NK-92 (cell line): ENCODE results near the gene OGFRL1.

Source experiments
- DNase-seq: peaks from one replicate; lab custom pipeline; 2025; ENCODE audit not compliant: unreplicated experiment; lab: John Stamatoyannopoulos, UW

The OGFRL1 gene

DNA sequence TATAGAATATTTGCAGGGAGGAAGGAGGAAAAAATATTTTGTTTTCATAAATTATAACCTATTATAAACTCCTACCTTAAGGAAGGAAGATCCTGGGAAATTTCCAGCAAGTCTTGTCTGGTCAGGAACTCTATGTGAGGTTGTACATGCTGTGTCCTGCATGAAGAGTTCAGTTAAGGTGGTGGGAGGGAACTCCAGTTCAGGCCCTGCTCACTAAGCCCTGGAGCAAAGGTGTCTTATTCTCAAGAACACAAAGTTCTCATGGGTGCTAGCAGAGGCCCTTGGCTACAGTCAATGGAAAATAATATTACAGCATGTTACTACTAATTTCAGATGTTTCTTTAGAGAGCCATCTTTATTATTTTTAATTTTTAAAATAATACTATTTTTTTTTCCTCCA is 3.8 kb upstream of the OGFRL1 start:
- DNase-seq, result no peak

GRCh38 chr6:71287038-71287437 is 1.6 kb upstream of the OGFRL1 start:
- no peak for DNase-seq

GRCh38 chr6:71287926-71288227 is 734 bp upstream of the OGFRL1 start:
- DNase-seq, result no peak

DNA sequence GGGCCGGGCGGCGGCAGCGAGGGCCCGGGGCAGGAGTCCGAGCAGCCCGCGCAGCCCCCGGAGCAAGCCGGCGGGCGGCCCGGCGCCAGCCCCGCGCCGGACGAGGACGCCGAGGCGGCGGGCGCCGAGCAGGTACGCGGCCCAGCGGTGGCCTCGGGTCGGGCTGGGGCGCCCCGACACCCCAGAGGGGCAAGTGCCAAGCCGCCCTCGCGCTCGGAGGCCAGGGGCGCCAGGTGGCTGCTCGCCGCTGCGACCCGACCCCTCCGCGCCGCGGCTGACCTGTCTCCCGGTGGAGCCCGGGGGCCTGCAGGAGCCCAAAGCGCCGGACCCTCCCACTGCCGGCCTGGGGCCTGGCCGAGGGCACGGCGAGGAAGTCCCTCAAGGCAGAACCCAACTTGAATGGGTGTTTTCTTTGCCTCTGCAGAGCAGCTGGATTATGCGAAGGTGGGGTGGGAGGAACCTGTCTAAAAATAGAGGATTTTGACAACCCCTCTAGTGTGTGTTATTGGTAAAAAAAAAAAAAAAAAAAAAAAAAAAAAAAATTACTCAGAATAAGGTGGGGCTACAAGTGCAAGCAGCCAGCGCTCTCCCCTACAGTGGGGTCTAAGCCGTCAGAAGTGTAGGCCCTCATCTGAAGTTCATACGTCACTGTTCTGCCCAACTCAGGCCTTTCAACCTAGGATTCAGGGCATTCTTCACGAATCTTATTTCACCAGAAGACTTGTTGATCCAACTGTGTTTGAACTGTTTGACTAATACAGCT is 609 bp downstream of the OGFRL1 start:
- no peak for DNase-seq

DNA sequence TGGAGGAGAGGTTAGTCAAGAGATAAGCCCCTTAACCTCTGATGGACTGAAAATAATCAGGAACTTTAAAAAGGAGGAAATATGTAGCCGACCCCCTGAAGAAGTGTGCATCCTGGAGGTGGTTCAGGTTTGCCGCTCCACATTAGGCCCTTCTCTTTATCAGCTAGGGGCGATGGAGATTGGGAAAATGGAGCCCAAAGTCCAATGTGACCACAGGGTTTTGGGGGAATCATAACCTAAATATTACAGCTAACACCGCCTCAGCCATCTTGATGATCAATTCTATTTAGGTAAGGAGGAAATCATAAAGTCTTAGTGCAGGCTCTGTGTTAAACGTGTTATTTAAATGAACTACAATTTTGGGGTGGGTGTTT is 1.2 kb downstream of the OGFRL1 start:
- no peak for DNase-seq

- DNase-seq, result no peak
Measured at GRCh38 chr6:71290611-71291010, 2.0 kb downstream of the OGFRL1 start.

DNA sequence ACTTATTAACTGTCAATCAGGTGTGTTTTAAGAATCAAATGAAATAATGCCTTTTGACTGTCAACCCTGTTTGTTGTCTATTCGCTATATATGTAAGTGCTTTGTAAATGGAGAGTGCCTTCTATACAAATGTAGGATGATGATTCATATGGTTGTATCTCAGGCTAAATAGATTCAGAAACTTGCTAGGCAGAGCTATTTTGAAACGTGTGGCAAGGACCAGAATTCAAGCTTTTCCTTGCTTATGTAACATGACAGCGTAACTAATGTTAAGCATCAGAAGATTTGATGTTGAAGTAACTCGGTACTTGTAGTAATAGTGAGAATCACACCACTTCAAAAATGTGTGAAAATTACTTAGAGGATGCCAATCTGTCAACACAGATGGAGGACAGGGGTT is 3.4 kb downstream of the OGFRL1 start:
- no peak for DNase-seq

DNA sequence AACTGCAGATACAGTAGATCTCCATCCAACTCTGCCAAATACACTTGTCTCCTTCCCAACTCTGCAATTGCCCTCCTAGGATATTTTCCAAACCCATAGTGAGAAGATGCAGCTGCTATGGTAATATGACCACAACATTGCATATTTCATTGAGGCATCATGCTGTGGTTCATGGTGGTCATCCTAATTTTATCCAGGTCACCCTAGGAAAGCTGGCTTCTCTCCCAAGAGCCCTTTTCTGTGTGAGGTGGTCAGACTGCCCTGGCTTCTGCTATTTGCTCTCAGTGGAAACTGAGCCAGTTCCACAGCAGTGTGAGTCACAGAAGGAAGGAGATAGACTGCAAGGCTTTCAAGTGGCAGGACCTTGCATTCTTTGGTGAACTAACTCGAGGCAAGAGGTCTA is 5.5 kb downstream of the OGFRL1 start:
- no peak for DNase-seq

DNA sequence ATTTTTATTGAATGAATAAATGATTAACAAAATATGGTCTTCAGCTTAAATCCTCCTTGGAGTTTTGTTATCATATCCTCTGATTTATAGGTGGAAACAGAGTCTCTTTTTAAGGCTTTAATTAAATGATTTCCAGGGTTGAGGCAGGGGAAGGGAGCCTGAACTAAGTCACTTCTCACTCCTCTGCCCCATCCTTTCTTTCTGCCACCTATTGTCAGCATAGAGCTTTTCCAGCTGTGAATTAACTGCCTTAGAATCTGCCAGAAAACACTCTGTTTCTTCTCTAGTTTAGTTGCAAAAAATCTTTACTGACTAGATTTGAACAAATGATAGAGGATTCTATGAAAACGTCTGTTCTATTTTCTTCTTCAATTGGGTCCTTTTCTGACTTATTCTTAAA is 9.8 kb downstream of the OGFRL1 start:
- no peak for DNase-seq

GRCh38 chr6:71299541-71300470 is 11.2 kb downstream of the OGFRL1 start:
- DNase-seq, result no peak

GRCh38 chr6:71300561-71301168 is 12.1 kb downstream of the OGFRL1 start:
- no peak for DNase-seq

DNA sequence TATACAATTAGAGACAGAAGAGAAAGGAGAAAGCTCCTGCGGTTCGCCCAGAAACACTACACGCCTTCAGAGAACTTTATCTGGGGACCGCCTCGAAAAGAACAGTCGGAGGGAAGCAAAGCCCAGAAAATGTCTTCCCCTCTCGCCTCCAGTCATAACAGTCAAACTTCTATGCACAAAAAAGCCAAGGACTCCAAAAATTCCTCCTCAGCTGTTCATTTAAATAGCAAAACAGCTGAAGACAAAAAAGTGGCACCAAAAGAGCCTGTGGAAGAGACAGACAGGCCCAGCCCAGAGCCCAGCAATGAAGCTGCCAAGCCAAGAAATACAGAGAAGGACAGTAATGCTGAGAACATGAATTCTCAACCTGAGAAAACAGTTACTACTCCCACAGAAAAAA is 12.9 kb downstream of the OGFRL1 start:
- DNase-seq, result no peak

DNA sequence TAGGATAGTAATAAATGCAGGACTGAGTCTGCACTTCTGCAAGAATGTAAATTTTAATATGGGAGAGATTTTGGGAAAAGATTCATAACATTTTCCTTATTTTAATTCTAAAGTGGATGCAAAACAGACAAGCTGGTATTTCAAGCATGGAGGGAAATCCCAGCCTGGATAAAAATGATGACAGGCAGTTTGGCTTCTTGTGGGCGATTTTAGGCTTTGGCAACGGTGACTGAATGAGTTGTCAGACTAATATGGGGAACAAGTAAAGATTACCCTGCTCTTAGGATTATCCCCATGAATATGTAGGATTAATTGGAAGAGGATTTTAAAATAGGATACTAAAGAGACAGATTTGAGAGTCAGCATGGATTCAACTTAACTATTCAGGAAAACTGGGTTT is 21.0 kb downstream of the OGFRL1 start:
- DNase-seq, result no peak

DNA sequence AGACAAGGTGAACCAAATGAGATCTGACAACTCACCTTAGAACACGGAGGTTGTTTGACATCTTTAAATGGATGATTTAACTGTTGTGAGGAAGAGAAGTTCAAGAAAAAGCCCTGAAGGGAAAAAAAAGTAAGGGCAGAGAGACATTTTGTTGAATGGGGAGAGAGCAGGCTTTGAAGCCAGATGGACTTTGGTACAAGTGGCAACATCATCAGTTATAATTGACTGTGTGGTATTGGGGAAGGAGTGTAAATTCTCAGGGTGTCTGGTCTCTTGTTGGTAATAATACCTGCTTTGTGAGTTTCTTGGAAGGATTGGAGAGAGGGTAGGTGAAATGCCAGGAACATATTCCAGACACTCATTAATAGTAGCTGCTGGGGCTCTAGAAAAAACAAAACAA is 21.6 kb downstream of the OGFRL1 start:
- no peak for DNase-seq

DNA sequence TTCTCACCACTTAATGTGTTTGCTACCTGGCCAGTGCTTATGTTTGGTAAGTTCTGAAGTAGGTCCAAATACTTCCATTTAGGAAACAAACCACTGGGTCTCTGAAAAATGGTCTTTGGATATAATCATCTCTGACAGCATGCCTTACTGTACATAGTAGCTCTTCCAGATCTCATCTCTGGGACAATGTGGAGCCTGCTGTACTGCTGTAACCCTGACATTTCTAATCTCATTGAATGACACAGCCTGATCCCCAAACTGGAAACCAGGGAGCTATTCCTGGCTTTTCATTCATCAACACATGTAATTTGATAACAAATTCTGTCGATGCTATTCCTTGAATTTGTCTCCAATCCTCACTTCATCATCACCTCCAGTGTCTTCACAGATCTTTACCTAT is 23.5 kb downstream of the OGFRL1 start:
- no peak for DNase-seq

- no peak for DNase-seq
Measured at GRCh38 chr6:71317441-71317840, 28.8 kb downstream of the OGFRL1 start.

GRCh38 chr6:71320041-71320440 is 31.4 kb downstream of the OGFRL1 start:
- no peak for DNase-seq

DNA sequence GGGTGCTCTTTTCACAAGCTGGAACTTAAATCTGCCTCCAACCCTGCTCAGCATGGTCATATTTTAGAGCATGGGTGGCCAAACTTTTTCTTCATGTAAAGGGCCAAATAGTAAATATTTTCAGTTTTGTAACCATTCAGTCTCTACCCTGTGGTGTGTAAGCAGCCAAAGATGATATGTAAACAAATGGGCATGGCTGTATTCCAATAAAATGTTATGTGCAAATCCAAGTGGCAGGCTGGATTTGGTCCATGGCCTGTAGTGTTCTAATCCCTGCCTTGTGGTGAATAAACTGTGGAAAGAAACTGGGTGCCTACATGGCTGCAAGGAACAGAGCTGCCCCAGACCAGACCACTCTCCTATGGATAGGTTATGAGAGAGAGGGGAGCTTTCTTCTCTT is 32.7 kb downstream of the OGFRL1 start:
- DNase-seq, result no peak

DNA sequence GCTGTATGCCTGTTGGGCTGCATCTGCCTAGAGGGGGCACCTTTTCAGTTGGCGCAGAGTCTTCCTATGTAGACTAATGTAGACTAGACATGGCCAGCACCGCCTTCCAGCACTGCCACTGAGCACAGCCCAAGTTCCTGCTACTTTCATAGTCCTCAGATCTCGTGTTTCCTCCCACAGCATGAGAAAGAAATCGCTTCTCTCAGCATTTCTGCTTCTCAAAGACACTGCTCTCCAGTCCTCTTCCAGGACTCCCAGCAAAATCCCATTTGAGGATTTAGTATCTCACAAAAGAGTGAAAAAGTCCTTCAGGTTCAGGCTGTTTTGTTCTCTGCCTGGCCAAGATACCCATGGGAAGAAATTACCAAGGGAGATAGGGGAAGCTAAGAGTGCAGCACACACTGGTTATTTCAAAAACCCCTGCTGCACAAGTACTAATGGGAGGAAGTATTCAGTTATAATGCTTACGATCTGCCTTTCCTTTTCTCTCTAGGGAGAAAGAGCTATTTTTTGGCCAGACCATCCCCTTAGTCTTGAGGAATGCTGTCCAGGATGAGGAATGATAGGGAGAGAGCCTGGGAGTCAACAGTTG is 35.7 kb downstream of the OGFRL1 start:
- DNase-seq, result no peak

GRCh38 chr6:71326611-71327010 is 38.0 kb downstream of the OGFRL1 start:
- no peak for DNase-seq

DNA sequence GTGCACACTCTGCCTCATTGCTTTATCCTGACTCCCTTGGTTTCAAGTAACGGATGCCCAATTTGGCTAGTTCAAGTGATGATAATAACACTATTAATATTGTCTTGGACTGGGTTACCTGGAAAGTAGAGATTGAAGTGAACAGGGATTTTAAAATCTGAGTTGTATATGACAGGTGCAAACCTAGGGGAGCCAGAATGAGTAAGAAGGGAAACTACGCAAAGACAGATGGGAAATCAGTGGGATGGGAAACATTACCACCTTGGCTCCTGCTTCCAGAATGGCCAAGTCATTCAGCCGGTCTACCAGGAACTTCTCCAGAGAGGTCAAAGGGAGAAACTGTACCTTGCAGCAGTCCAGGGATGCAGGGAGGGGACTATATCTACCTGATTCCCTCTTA is 41.9 kb downstream of the OGFRL1 start:
- DNase-seq, result no peak

GRCh38 chr6:71332012-71332411 is 43.4 kb downstream of the OGFRL1 start:
- no peak for DNase-seq
